ENCODE measurements around the gene CERKL.

The CERKL gene

DNA sequence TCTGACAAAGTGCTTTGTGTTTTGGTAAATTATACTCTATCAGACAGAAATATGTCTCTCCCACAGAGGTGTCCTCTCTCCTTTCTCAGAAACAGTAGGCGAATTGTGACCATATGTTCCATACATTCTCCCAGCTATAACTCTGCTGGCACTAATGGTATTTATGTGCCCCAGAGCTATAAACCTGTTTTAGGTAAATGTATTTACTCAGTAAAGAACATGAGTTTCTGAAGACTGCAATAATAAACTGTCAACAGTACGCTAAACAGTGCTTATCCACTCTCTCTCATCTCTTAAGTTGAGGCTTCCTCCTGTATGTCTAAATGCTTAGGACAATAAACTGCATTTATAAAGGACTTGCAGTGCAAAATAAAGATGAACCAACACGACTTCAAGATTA is 141.2 kb downstream of the CERKL start:
- no peak for DNase-seq

DNA sequence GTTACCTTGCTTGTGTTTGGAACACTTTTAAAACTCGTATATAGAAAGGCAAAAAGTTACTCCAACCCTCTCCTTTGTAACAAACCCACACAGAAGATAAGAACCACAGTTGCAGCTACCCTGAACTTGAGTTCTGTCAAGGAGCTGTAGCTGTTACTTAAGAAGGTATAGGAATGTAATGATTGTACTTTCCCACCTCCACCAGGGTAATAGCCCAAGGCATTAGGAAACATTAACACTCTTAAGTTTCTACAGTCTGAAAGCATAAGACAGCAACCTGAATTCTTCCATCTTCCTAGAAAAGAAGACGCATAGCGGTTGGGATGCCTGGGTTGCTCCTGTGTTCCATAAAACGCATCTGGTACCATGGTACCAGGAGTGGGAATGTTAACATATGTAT is 156.7 kb downstream of the CERKL start:
- no peak for DNase-seq

DNA sequence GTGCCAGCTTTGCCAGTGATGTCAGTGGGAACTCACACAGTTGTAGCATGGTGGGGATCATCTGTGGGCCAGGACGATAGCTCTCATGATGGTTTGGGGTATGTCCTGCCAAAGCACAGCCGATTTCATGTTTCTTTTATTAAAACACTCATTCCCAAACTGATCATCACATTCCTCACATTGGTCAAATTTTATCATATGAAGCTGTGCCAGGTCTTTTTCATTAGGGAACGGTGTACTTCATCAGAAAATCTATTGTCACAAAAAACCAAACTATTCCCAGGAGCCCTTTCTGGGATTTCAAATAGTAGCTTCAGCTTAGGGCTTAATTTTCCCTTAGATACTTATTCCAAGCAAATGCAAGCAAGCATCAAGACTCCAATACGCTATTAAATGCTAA is 157.7 kb downstream of the CERKL start:
- no peak for DNase-seq
